Stimulated activated CD4-positive, alpha-beta T cell treated with anti-CD3 and anti-CD28 coated beads, Interleukin-15, amount 100 ng/mL, for 48 hours (primary cell): ENCODE results near the gene SLC5A10.

Experiments
- DNase-seq, 2 donors: peaks; one replicate each; pipeline ENCODE4 v3.0.0-alpha.2; 2020; ENCODE audit warnings: low read depth in 2 of 2

The SLC5A10 gene

DNA sequence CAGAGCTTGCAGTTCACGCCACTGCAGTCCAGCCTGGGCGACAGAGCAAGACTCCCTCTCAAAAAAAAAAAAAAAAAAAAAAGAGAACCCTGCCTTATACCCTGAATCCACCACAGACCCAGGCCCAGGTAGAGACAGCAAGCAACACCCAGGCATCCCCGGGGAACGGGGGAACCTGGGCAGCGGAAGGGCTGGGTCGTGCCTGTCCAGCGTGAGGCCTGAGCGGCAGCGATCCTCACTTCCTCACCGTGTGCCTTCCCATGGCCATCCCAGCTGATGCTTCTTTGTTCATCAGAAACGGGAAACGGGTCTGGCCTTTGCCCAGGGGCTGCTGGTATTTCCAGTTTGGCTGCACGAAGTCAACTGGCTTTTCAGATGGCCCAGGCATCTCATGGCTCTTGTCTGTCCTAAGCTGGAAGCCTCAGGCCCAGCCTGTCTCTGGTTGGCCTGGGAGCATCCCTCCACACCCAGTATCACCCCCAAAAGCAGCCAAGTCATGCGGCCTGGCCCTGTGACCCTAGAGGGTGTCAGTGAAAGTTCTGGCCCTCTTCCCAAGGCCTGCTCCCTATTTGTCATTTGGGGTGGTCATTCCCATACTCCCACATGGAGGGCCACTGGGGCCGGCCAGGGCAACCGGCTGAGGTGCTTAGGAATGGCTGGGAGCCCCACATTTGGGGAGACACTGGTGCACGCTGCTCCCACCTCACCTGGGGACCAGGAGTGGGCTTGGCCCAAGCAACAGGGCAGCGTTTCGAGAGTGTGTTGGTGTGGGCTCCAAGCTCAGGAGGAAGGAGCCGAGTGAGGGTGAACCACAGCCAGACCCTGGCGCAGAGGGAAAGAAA is 32.5 kb downstream of the SLC5A10 start:
- DNase-seq, result no peak

DNA sequence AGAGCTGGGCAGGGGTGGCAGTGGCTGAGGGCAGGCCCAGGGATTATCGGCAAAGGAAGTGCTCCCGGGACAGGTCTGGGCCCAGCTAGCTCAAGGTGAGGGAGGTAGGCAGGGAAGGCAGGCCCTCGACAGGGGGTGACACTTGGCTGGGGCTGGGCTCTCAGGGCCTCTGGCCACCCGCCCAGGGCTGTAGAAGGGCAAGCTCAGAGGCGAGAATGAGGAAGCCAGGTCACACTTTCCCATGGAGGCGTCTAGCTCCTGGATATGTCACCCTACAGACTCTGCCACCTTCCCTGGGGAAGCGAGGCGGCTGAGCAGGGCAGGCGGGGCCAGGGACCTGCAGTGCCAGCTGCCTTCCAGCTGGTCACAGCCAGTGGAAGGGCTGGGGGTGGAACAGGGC is 33.5 kb downstream of the SLC5A10 start:
- DNase-seq, result no peak

DNA sequence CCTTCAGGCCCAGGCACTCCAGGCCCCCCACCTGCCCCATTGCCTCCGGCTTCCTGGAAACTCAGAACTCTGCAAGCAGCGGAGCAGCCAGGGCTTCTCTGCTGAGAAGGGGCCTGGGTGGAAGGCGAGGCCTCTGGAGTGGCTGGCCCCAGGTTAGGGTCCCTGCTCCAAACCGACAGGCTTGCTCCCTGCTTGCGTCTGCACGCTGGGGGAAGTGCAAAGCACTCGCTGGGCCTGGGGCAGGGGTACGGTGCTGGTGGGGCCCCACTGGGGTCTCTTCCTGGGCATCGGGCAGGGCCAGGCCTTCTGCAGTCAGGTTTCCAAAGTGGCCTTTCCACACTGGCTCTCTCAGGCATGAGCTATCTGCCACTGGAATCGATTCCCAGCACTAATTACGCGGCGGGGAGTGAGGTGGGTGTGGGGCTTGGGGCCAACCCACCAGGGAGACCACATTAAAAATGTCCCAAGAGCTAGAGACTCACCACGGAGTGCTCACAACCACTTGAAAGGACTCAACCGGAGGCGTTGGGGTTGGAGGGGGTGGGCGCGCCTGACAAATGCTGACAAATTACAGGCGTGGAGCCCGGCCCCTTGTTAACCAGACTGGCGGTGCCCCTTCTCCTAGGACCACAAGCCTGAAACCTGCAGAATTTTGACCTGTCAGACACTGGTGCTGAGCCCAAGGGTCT is 34.7 kb downstream of the SLC5A10 start:
- DNase-seq, result no peak

DNA sequence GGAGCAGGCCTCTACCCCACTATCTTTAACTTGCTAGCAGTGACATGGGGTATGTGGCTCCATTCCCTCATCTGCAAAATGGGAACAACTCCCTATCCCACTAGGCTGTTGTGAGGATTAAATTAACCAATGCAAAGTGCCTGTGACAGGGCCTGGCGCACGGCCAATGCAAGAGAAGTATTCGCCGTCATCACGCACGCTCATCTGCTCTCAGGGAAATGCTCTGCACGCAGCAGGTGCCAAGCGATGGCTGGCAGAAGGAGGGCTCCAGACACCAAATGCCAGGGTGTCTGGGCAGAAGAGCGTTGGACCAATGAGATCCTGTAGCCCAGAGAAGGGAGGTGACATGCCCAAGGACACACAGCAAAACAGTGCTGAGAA is 35.3 kb downstream of the SLC5A10 start:
- DNase-seq, result no peak

DNA sequence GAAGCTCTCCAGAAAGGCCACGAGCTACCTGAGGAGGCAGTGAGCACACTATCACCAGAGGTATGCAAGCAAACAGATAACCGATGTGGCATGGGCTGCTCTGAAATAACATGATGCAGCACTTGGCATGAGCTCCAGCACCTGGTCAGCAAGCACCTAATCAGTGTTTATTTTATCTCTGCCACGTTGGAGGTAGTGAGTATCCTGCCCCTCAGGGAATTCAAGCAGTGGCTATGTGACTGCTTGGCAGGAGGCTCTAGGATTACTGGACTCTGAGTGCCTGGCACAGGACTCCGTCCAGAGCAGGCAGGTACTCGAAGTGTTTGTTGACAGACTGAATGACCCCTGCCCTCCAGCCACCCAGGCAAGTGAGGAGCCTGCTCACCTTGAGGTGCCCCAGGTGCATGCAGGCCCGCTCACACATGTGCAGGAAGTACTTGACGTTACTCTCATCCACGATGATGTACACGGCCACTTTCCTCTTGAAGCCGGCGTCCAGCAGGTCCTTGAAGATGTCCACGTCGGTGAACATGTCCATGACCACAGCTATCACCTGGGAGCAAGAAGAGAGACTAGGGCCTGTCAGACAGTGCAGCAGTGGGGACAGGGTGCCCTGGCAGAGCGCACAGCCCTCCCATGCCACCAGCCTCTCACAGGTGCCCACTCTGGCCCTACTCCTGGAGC is 36.0 kb downstream of the SLC5A10 start:
- DNase-seq, result no peak

DNA sequence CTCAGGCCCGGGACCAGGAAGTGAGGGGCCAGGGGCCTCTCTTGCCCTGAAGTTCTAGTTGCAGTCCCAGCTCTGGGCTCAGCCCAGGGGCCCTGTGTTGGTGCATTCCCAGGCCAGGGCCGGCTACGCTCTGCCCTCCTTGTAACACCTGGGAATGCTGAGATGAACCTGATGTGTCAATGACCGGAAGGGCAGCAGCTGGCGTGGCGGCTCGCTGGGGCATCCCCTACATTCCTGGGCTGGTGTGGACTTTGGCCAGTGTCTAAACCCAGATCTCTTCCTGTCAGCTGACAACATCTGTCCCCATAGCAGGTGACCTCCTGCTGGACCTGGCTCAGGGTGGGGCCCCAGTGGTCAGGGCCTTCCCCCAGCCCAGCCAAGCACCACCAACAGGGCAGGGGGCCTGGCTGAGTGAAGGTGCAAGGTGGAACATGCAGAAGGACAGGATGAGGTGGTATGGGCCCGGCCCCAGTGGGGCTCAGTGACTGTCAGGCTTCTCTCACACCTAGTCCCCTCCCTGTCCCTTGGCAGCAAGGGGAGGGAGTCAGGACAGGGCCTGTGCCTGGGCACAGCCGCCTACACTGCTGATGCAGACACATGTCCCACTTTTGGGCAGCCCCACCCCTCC is 36.7 kb downstream of the SLC5A10 start:
- DNase-seq, result no peak

DNA sequence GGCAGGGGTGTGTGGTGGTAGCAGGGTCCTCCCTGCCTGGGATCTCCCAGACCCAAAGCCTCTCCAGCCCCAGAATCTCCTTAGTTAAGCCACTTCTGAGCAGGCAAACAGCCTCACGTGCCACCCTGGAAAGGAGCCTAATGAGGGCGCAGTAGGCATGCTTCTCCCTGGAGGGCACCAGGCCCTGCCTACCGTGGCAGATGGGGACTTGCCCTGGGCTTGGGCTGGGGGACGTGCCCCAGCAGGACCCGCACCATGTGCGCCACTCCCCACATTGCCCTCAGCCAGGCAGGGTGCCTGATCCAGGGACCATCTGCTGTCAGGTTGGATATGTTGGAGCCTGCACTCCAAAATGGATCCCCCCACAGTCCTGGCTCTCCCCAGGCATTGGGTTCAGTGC is 38.4 kb downstream of the SLC5A10 start:
- no peak for DNase-seq

DNA sequence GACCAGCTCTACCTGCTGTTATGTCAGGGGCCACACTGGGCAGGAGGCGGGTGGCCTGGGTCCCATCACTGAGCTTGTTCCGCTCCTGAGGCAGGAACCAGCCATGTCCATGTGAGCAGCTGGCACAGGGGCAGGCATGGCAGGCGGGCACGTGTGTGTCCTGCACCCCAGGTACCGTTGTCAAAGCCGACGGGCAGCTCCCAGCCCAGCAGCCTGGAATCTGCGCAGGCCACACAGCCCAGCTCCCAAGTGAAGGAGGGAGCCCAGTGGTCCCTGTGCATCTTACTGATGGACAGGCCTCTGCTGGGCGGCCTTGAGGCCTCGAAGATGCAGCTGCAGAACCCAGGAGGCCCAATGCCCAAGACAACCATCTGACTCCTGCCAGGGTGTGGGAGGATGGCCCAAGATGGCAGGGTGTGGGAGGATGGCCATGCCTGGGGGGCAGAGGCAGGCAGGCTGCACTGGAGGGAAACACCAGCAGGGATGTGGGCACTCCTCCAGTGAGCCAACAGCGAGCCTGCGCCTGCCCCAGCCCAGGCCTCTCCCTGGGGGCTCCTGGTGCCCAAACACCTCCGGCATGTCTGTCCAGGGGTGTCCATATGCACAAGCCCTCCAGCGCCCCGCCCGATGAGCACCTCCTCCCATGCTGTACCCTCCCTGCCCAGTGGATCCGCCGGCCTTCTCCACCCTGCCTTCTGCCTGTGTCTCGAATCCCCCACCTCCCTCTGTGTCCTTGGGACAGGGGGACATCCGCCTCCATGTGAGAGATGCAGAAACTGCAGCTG is 39.8 kb downstream of the SLC5A10 start:
- DNase-seq, result no peak

DNA sequence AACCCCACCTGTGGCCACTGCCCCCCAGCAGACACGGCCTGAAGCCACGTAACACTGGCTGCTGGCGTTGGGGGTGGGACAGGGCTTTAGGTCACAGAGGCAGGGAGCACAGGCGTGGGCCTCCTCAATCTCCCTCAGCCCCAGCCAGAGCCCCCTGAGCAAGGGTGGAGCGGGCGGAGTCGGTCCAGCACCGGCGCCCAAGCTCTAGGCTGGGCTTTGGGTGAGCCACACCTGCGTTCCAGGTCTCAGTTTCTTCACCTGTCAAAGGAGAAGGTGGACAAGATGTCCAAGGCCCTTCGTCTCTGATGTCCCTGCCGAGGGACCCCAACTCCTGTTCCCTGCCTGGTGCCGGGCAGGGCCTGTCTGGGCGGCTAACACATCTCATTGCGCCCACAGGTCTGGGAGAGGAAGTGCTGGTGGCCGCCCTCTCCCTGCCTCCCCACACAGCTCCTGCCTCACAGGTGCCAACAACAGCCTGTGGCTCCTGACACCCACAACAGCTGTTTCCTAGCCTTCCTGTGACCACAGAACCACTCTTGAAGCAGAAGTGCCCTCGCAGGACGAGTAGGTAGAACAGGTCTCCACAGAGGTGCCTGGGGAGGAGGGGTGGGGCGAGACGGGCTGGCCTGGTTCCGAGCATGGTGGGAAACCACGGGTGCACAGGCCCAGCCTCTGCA is 40.6 kb downstream of the SLC5A10 start:
- DNase-seq, result no peak

DNA sequence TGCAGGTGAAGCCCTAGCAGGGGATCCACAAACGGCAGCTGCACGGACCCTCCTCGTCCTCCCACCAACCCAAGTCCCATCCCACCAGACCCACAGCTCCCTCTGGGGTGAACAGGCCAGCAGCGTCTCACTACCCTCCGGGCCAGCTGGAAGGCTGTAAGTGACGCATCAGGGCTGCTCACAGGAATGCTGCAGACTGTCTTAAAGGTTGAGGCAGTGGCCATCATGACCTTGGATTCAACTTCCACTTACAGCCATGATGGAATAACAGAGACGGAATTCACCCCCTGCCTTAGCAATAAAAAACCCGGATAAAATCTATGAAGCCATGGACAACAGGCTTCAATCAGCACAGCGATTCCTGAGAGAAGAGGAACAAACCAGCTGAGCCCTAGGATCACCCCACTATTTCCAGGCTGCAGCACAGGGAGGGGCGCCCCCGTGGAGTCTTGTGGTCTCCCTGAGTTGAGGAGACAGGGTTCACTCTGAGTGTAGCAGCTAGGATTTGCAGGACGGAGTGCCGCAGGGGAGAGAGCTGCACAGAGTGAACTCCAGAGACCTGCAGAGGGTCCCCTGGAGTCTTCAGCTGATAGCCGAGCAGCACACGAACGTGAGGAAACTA is 42.1 kb downstream of the SLC5A10 start:
- DNase-seq, result no peak

DNA sequence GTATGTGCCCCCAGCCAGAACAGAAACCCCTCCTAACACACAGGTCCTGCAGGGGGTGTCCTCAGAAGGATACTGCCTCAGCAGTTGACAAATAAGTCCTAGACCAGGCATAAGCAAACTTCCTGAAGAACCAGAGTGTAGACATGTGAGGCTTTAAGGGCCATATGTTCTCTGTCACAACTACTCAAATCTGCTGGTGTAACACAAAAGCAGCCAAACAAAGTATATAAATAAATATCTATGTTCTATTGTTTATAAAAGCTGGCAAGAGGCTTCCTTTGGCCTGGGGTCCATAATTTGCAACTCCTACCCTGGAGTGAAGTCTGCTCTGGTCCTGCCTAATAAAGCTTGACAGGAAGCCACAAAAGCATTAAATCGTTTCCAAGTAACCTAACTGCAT is 42.7 kb downstream of the SLC5A10 start:
- no peak for DNase-seq

DNA sequence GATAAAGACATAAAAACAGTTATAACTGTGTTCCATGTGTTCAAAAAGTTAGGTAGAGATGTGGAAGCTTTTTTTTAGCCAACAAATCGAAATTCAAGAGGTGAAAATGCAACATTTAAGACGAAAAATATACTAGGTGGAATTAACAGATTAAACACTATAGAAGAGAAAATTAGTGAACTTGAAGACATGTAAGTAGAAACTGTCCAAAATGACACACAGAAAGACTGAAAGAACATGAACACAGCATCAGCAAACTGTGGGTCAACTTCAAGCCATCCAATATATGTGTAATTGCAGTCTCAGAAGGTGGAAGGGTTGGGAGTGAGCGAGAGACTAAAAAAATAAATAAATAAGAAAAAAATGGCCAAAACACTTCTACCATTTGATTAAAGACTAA is 43.3 kb downstream of the SLC5A10 start:
- DNase-seq, result no peak

DNA sequence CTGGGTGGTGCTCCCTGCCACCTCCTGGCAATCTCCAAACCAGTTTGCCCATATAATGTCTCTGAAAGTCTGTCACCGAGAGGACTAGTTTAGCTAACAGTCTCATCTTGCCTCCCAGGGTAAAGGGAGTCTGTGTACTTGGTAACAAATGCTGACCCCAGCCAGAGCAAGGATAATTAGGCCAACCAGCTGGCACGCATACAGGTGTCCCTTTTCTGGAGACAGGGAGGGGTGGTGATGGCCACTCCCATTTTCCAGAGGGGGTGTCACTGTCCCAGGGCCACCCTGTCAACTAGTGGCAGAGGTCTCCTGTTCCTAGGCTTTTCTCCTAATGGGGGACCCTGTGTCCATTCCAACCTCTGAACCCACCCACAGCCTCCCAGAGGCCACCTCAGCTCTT is 44.5 kb downstream of the SLC5A10 start:
- DNase-seq, result no peak

DNA sequence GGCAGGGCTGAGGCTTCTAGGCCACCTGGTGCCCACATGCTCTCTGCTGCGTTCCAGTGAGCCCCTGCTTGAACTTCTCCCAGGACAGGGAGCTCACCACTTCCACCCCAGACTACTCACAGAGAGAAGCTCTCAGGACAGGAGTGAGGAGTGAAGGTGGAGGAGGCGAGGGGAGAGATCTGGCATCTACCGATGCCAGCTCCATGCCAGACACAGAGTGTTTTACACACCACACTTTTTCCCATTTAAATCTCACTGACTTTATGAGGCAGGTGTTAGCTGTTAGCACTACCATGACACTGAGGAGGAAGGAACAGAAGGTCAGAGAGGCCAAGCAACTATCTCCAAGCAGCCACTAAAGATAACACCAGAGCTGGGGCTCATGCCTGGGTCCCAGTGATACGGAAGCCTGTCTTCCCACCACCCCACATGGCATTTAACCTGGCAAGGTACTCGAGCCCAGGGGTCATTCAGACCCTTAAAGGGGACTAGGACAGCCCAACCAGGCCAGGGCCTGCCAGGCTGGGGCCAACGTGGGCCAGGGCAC is 45.8 kb downstream of the SLC5A10 start:
- DNase-seq, result no peak

DNA sequence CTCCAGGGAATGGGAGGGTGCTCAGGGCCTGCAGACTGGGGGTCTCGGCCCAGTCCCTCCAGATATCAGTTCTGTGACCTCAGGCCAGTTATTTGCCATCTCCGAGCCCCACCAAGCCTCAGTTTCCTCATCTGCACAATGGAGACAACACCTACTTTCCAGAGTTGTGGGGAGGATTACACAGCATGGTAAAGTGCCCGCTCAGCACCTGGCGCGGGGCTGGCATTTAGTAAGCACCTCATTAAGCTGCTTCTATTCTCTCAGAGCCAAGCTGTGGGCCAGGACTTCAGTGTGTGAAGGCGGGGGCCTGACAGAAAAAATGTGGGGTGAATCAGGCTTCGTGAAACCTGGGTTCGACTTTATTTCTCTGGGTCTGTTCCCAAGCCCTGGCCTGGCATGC is 47.4 kb downstream of the SLC5A10 start:
- DNase-seq, result no peak

DNA sequence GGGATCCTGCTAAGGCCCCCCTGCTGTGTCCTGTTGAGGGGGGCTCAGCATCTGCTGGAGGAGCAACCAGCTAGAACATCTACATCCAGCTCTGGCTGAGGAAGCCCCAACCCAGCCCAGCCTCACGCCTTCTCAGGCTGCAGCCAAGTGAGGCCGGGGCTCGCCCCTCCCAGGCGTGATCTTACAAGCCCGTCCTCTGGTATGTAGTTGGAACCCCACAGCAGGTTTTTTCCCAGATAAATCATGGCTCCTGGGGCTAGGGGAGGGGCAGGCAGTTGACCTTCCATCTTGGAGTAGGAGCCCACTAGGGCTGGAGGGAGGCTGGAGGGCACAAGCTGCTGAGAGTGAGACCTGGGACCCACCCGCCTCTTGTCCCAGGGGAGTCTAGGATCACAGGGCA is 47.9 kb downstream of the SLC5A10 start:
- DNase-seq, result no peak

DNA sequence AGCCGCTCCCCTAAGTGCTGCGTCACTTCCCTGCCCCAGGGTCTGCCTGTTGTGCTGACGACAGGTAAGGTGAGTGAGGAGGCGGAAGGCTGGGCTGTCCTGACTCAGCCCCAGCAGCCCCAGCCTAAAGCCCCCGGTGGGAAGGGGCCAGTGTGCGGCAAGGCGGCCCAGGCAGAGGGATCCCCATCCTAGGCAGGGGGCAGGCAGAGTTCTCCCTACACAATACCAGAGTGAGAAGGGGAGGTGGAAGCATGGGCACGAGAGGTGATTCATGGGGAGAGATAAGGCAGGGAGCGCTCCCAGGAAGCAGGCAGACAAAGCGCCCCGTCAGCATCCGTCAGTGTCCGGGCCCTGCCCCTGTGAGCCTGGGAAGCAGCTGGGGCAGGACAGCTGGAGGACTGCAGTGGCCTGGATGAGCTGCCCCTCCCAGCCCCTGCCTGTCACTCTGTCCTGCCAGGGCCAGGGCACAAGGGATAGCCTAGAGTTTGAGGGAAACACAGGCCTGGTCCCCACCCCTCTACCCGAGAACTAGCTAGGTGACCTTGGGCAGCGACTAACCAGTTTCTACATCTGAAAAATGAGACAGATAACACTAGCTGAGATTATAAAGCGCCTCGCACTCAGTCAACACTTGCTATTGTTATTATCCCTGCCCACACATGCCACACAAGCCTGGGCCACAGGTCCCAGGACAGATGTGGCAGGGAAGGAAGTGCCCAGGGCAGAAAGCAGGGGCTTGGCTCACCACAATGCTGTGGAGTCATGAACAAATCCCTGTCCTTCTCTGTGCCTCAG is 48.8 kb downstream of the SLC5A10 start:
- DNase-seq, result no peak

DNA sequence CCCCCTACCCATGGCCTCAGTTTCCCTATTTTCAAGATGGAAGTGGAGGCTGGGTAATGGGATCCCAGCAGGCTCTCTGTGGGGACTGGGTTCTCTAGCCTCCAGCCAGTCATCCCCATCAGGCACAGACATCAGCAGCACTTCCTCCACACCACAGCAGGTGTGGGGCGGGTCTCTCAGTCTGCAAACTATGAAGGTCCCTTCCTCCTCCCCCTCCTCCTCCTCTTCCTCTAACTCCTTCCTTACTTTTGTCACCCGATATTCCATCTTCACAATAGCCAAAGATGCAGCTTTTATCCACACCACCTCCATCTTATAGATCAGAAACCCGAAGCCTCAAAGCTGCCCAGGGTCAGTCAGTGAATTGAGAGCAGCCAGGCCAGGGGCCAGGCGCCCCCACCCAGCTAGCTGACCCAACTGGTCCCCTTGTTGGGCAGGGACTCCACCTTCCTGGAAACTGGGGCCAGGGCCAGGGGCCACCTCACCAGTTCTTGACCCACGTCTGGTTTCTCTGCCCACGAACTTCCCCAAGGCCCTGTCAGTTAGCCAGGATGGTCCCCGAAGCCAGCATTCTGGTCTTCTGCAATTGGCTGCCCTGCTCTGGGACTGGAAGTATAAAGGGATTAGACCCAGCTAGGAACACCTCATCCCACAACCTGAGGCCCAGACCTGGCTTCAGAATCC is 50.1 kb downstream of the SLC5A10 start:
- no peak for DNase-seq
